Neutrophil (primary cell): ENCODE results near the gene ISG20L2.

Experiments used
- H3K27ac ChIP-seq: fragments of 200-600 bp; sonication (generic); 2 replicates; pipeline ENCODE4 v1.5.1; 2016; ENCODE audit warnings: mild to moderate bottlenecking, moderate library complexity
- H3K27me3 ChIP-seq: fragments of 200-600 bp; sonication (generic); 2 replicates; pipeline ENCODE4 v1.6.0; 2016; ENCODE audit warnings: mild to moderate bottlenecking
- H3K36me3 ChIP-seq: fragments of 200-600 bp; sonication (generic); 2 replicates; pipeline ENCODE4 v1.5.1; 2017
- H3K4me1 ChIP-seq, 2 experiments: fragments of 200-600 bp in 1 of 2; sonication (generic) in 1 of 2; 1 replicate in 1 of 2; 2 replicates in 1 of 2; pipeline versions ENCODE4 v1.5.1 to v1.6.1; 2013 to 2016; ENCODE audit warnings: low read depth in 1 of 2, low read length in 1 of 2, mild to moderate bottlenecking in 1 of 2, moderate library complexity in 1 of 2; ENCODE audit not compliant: control insufficient read depth in 1 of 2, insufficient read depth in 1 of 2
- H3K4me3 ChIP-seq, 2 experiments: fragments of 200-600 bp in 1 of 2; sonication (generic) in 1 of 2; 1 replicate in 1 of 2; 2 replicates in 1 of 2; pipeline ENCODE4 v1.5.1; 2013 to 2016; ENCODE audit warnings: low read depth in 1 of 2, low read length in 1 of 2, mild to moderate bottlenecking in 1 of 2, moderate library complexity in 1 of 2
- H3K9me3 ChIP-seq: fragments of 200-600 bp; sonication (generic); 2 replicates; pipeline ENCODE4 v1.5.1; 2016
- CTCF ChIP-seq: fragments of 200-600 bp; sonication (generic); IDR thresholded peaks from 2 replicates; pipeline ENCODE4 v1.5.1; 2016; ENCODE audit warnings: antibody characterized with exemption

The ISG20L2 gene

GRCh38 chr1:156693848-156694689 is 34.5 kb downstream of the ISG20L2 start:
- H3K27ac ChIP-seq, result no peak overlapping the region
- H3K4me3 ChIP-seq, result no peak overlapping the region
- H3K9me3 ChIP-seq, result no peaks in the 10 kb centered on the region
- H3K4me1 ChIP-seq, result no peaks in the 10 kb centered on the region
- TF ChIP-seq CTCF, result no peak
- H3K27me3 ChIP-seq, result peaks cover 85% of the 10 kb centered on the region
- H3K36me3 ChIP-seq, result no peaks in the 10 kb centered on the region

GRCh38 chr1:156692925-156693847 is 35.4 kb downstream of the ISG20L2 start:
- H3K27me3 ChIP-seq, result peaks cover 89% of the 10 kb centered on the region
- no peak for TF ChIP-seq CTCF

GRCh38 chr1:156692441-156692924 is 36.1 kb downstream of the ISG20L2 start:
- no peaks in the 10 kb centered on the region for H3K36me3 ChIP-seq

More at GRCh38 chr1:156692925-156693847, 35.4 kb downstream of the ISG20L2 start:
- Histone ChIP-seq H3K27ac (no peak overlapping the region), H3K36me3 (no peaks in the 10 kb centered on the region), H3K9me3 (no peaks in the 10 kb centered on the region), H3K4me3 (no peak overlapping the region), H3K4me1 (no peaks in the 10 kb centered on the region)

GRCh38 chr1:156691665-156692440 is 36.7 kb downstream of the ISG20L2 start:
- H3K27ac ChIP-seq, result no peak overlapping the region
- H3K4me3 ChIP-seq, result no peak overlapping the region
- TF ChIP-seq CTCF, result no peak
- H3K4me1 ChIP-seq, result no peaks in the 10 kb centered on the region
- no peaks in the 10 kb centered on the region for H3K36me3 ChIP-seq
- H3K9me3 ChIP-seq, result no peaks in the 10 kb centered on the region
- peaks cover 89% of the 10 kb centered on the region for H3K27me3 ChIP-seq

More at GRCh38 chr1:156692441-156692924, 36.1 kb downstream of the ISG20L2 start:
- H3K4me3 ChIP-seq, result no peak overlapping the region
- no peak for TF ChIP-seq CTCF
- H3K9me3 ChIP-seq, result no peaks in the 10 kb centered on the region
- H3K4me1 ChIP-seq, result no peaks in the 10 kb centered on the region
- H3K27me3 ChIP-seq, result peaks cover 89% of the 10 kb centered on the region
- H3K27ac ChIP-seq, result no peak overlapping the region

GRCh38 chr1:156691191-156691590 is 37.4 kb downstream of the ISG20L2 start:
- no peaks in the 10 kb centered on the region for H3K9me3 ChIP-seq
- TF ChIP-seq CTCF, result no peak
- H3K4me1 ChIP-seq, result no peaks in the 10 kb centered on the region
- H3K36me3 ChIP-seq, result no peaks in the 10 kb centered on the region
- no peak overlapping the region for H3K4me3 ChIP-seq
- no peak overlapping the region for H3K27ac ChIP-seq
- peaks cover 88% of the 10 kb centered on the region for H3K27me3 ChIP-seq
